Ascending aorta (tissue), 2 donors: ENCODE results near the gene ANKRD23. TPM values are rescaled to one million over a fixed set of nuclear protein-coding genes. Genes with fewer than 3 reads are reported as not detected.

ENCODE experiments used
- DNase-seq, 2 donors: peaks; one replicate each; pipeline ENCODE4 v3.0.0-alpha.2; 2019; ENCODE audit warnings: low spot score in 2 of 2
- H3K27ac ChIP-seq, 2 donors: fragments of 200-600 bp; sonication (generic); one replicate each; pipeline ENCODE4 v1.5.1; 2016 to 2017; ENCODE audit warnings: mild to moderate bottlenecking in 1 of 2
- H3K27me3 ChIP-seq: fragments of 200-600 bp; sonication (generic); one replicate; pipeline ENCODE4 v1.5.1; 2017
- H3K36me3 ChIP-seq, 2 donors: fragments of 200-600 bp; sonication (generic); one replicate each; pipeline ENCODE4 v1.5.1; 2016
- H3K4me1 ChIP-seq, 2 donors: fragments of 200-600 bp; sonication (generic); one replicate each; pipeline ENCODE4 v1.5.1; 2016 to 2017; ENCODE audit warnings: mild to moderate bottlenecking in 1 of 2
- H3K4me3 ChIP-seq, 2 donors: fragments of 200-600 bp; sonication (generic); one replicate each; pipeline ENCODE4 v1.5.1; 2016 to 2017; ENCODE audit warnings: mild to moderate bottlenecking in 1 of 2
- H3K9me3 ChIP-seq, 2 donors: fragments of 200-600 bp; sonication (generic); one replicate each; pipeline ENCODE4 v1.5.1; 2016
- CTCF ChIP-seq, 3 experiments: fragments of 200-600 bp in 2 of 3; fragments of 450-650 bp in 1 of 3; sonication (generic) in 2 of 3; IDR thresholded peaks; one replicate each; pipeline ENCODE4 v1.5.1; 2016 to 2019; ENCODE audit warnings: antibody characterized with exemption in 3 of 3, mild to moderate bottlenecking in 1 of 3, moderate library complexity in 1 of 3
- intact Hi-C: fragments of 100-400 bp; cut with DNase I; formaldehyde crosslinking; loops from one replicate; pipeline ENCODE4 v1.15.1; 2023
- total RNA-seq: library from RNA; depleted of rRNA; stranded (reverse); fragments of >200 nt; gene quantifications from one replicate; pipeline ENCODE4 v1.1.0, GENCODE V29; 2016

ANKRD23 gene
- total RNA-seq, 1 donor from 2014 or later: 4.0 TPM

GRCh38 chr2:96853321-96853720 lies 9.5 kb upstream of the ANKRD23 start:
- no peak overlapping the region for H3K27ac ChIP-seq
- no peak for TF ChIP-seq CTCF (IDR thresholded peaks at IDR 0.05)
- intact Hi-C loops: no loop called here
- H3K4me3 ChIP-seq: no peak overlapping the region
- H3K27me3 ChIP-seq: no peaks in the 10 kb centered on the region
- peaks cover 3 to 9% of the 10 kb centered on the region in 2 donors for H3K4me1 ChIP-seq
- peaks cover 34 to 62% of the 10 kb centered on the region in 2 donors for H3K36me3 ChIP-seq
- no peak for DNase-seq
- no peaks in the 10 kb centered on the region for H3K9me3 ChIP-seq

- H3K36me3 ChIP-seq: peaks cover 40 to 68% of the 10 kb centered on the region in 2 donors
- peaks cover 3 to 9% of the 10 kb centered on the region in 2 donors for H3K4me1 ChIP-seq
- H3K27ac ChIP-seq: no peak overlapping the region
- TF ChIP-seq CTCF (IDR thresholded peaks at IDR 0.05): no peak
- H3K4me3 ChIP-seq: no peak overlapping the region
- intact Hi-C loops: no loop called here
- no peak for DNase-seq
- H3K27me3 ChIP-seq: no peaks in the 10 kb centered on the region
- no peaks in the 10 kb centered on the region for H3K9me3 ChIP-seq
Observed at GRCh38 chr2:96852667-96853066, 8.8 kb upstream of the ANKRD23 start.

- no peaks in the 10 kb centered on the region for H3K9me3 ChIP-seq
- H3K27me3 ChIP-seq: no peaks in the 10 kb centered on the region
- no peak for TF ChIP-seq CTCF (IDR thresholded peaks at IDR 0.05)
- peaks cover 43 to 64% of the 10 kb centered on the region in 2 donors for H3K36me3 ChIP-seq
- no peak overlapping the region for H3K27ac ChIP-seq
- intact Hi-C loops: no loop called here
- no peak for DNase-seq
- no peak overlapping the region for H3K4me3 ChIP-seq
- H3K4me1 ChIP-seq: no peaks in the 10 kb centered on the region
Observed at GRCh38 chr2:96848264-96848663, 4.4 kb upstream of the ANKRD23 start.

- intact Hi-C loops: no loop called here
Observed at GRCh38 chr2:96847586-96847985, 3.8 kb upstream of the ANKRD23 start.

GRCh38 chr2:96846825-96847224 lies 3.0 kb upstream of the ANKRD23 start:
- no peak for DNase-seq
- no peaks in the 10 kb centered on the region for H3K4me1 ChIP-seq
- TF ChIP-seq CTCF (IDR thresholded peaks at IDR 0.05): no peak
- H3K27me3 ChIP-seq: no peaks in the 10 kb centered on the region
- peaks cover 37 to 50% of the 10 kb centered on the region in 2 donors for H3K36me3 ChIP-seq
- no peaks in the 10 kb centered on the region for H3K9me3 ChIP-seq
- no peak overlapping the region for H3K4me3 ChIP-seq
- intact Hi-C loops: no loop called here
- H3K27ac ChIP-seq: no peak overlapping the region

More at GRCh38 chr2:96847586-96847985, 3.8 kb upstream of the ANKRD23 start:
- Histone ChIP-seq H3K9me3 (no peaks in the 10 kb centered on the region), H3K4me3 (no peak overlapping the region), H3K27me3 (no peaks in the 10 kb centered on the region), H3K36me3 (peaks cover 42 to 57% of the 10 kb centered on the region in 2 donors), H3K4me1 (no peaks in the 10 kb centered on the region), H3K27ac (no peak overlapping the region)
- DNase-seq: no peak
- TF ChIP-seq CTCF (IDR thresholded peaks at IDR 0.05): no peak

- intact Hi-C loops: no loop called here
- no peak overlapping the region for H3K4me3 ChIP-seq
- H3K4me1 ChIP-seq: no peaks in the 10 kb centered on the region
- no peak overlapping the region for H3K27ac ChIP-seq
- no peaks in the 10 kb centered on the region for H3K9me3 ChIP-seq
- peaks cover 18 to 30% of the 10 kb centered on the region in 2 donors for H3K36me3 ChIP-seq
- TF ChIP-seq CTCF (IDR thresholded peaks at IDR 0.05): no peak
- no peak for DNase-seq
- H3K27me3 ChIP-seq: no peaks in the 10 kb centered on the region
Observed at GRCh38 chr2:96844405-96844808, 586 bp upstream of the ANKRD23 start.
